IPS-15b (cell line): ENCODE measurements around the gene PLGLB1.
"Not testable (repeated sequence)": the region's sequence is repeated elsewhere in the genome, so short reads cannot be mapped to it uniquely, and the experiment has no call there.

ENCODE experiments used
- H3K27me3 ChIP-seq: one replicate; pipeline ENCODE4 v1.6.1; 2013; ENCODE audit warnings: low read length; ENCODE audit not compliant: control insufficient read depth, insufficient read depth
- H3K36me3 ChIP-seq: one replicate; pipeline ENCODE4 v1.6.1; 2013; ENCODE audit warnings: low read length; ENCODE audit not compliant: control insufficient read depth, insufficient read depth
- H3K4me1 ChIP-seq: one replicate; pipeline ENCODE4 v1.6.1; 2013; ENCODE audit warnings: mild to moderate bottlenecking, low read length; ENCODE audit not compliant: control insufficient read depth, insufficient read depth
- H3K4me3 ChIP-seq: one replicate; pipeline ENCODE4 v1.5.1; 2013; ENCODE audit warnings: low read depth, low read length
- H3K9ac ChIP-seq: one replicate; pipeline ENCODE4 v1.6.1; 2013; ENCODE audit warnings: low read depth, mild to moderate bottlenecking, low read length
- H3K9me3 ChIP-seq: one replicate; pipeline ENCODE4 v1.6.1; 2013; ENCODE audit warnings: mild to moderate bottlenecking, low read length; ENCODE audit not compliant: control insufficient read depth, insufficient read depth

The PLGLB1 gene

GRCh38 chr2:87021744-87022143 is at the start of gene PLGLB1:
PLGLB1 (minus strand) TSS chr2:87021844; CDS start chr2:87021783, 61 bp downstream.
- H3K9me3 ChIP-seq, H3K27me3 ChIP-seq, H3K4me3 ChIP-seq, H3K4me1 ChIP-seq, H3K9ac ChIP-seq, H3K36me3 ChIP-seq: not testable (repeated sequence)

- H3K4me3 ChIP-seq, H3K36me3 ChIP-seq, H3K9ac ChIP-seq, H3K4me1 ChIP-seq, H3K9me3 ChIP-seq, H3K27me3 ChIP-seq: not testable (repeated sequence)
Observed at GRCh38 chr2:87064305-87064704, 42.7 kb upstream of the PLGLB1 start.

- not testable (repeated sequence) for H3K27me3 ChIP-seq, H3K4me1 ChIP-seq, H3K9me3 ChIP-seq, H3K9ac ChIP-seq, H3K4me3 ChIP-seq, H3K36me3 ChIP-seq
Observed at GRCh38 chr2:87063431-87063830, 41.8 kb upstream of the PLGLB1 start.

GRCh38 chr2:87061519-87061918 is 39.9 kb upstream of the PLGLB1 start:
- H3K4me1 ChIP-seq, H3K4me3 ChIP-seq, H3K9me3 ChIP-seq, H3K27me3 ChIP-seq, H3K36me3 ChIP-seq, H3K9ac ChIP-seq: not testable (repeated sequence)

- not testable (repeated sequence) for H3K9ac ChIP-seq, H3K4me3 ChIP-seq, H3K27me3 ChIP-seq, H3K4me1 ChIP-seq, H3K9me3 ChIP-seq, H3K36me3 ChIP-seq
Observed at GRCh38 chr2:87057606-87058005, 36.0 kb upstream of the PLGLB1 start.

- H3K4me3 ChIP-seq, H3K36me3 ChIP-seq, H3K9ac ChIP-seq, H3K4me1 ChIP-seq, H3K9me3 ChIP-seq, H3K27me3 ChIP-seq: not testable (repeated sequence)
Observed at GRCh38 chr2:87056843-87057242, 35.2 kb upstream of the PLGLB1 start.

- H3K27me3 ChIP-seq, H3K4me1 ChIP-seq, H3K4me3 ChIP-seq, H3K36me3 ChIP-seq, H3K9me3 ChIP-seq, H3K9ac ChIP-seq: not testable (repeated sequence)
Observed at GRCh38 chr2:87056435-87056834, 34.8 kb upstream of the PLGLB1 start.

- not testable (repeated sequence) for H3K4me1 ChIP-seq, H3K9ac ChIP-seq
Observed at GRCh38 chr2:87054375-87054774, 32.7 kb upstream of the PLGLB1 start.

GRCh38 chr2:87041321-87041978 is 19.8 kb upstream of the PLGLB1 start:
- H3K4me1 ChIP-seq, H3K4me3 ChIP-seq, H3K9me3 ChIP-seq, H3K9ac ChIP-seq, H3K36me3 ChIP-seq, H3K27me3 ChIP-seq: not testable (repeated sequence)

More at GRCh38 chr2:87054375-87054774, 32.7 kb upstream of the PLGLB1 start:
- H3K9me3 ChIP-seq, H3K4me3 ChIP-seq, H3K36me3 ChIP-seq, H3K27me3 ChIP-seq: not testable (repeated sequence)

- H3K4me3 ChIP-seq, H3K9ac ChIP-seq, H3K36me3 ChIP-seq, H3K9me3 ChIP-seq, H3K27me3 ChIP-seq, H3K4me1 ChIP-seq: not testable (repeated sequence)
Observed at GRCh38 chr2:87028607-87029006, 7.0 kb upstream of the PLGLB1 start.

- H3K27me3 ChIP-seq, H3K9me3 ChIP-seq, H3K36me3 ChIP-seq, H3K9ac ChIP-seq, H3K4me3 ChIP-seq, H3K4me1 ChIP-seq: not testable (repeated sequence)
Observed at GRCh38 chr2:87026816-87027215, 5.2 kb upstream of the PLGLB1 start.

- H3K36me3 ChIP-seq, H3K9me3 ChIP-seq, H3K4me1 ChIP-seq, H3K4me3 ChIP-seq, H3K27me3 ChIP-seq, H3K9ac ChIP-seq: not testable (repeated sequence)
Observed at GRCh38 chr2:87025927-87026326, 4.3 kb upstream of the PLGLB1 start.
